Measurements from ENCODE around the gene MAP4K3.

Gene MAP4K3

DNA sequence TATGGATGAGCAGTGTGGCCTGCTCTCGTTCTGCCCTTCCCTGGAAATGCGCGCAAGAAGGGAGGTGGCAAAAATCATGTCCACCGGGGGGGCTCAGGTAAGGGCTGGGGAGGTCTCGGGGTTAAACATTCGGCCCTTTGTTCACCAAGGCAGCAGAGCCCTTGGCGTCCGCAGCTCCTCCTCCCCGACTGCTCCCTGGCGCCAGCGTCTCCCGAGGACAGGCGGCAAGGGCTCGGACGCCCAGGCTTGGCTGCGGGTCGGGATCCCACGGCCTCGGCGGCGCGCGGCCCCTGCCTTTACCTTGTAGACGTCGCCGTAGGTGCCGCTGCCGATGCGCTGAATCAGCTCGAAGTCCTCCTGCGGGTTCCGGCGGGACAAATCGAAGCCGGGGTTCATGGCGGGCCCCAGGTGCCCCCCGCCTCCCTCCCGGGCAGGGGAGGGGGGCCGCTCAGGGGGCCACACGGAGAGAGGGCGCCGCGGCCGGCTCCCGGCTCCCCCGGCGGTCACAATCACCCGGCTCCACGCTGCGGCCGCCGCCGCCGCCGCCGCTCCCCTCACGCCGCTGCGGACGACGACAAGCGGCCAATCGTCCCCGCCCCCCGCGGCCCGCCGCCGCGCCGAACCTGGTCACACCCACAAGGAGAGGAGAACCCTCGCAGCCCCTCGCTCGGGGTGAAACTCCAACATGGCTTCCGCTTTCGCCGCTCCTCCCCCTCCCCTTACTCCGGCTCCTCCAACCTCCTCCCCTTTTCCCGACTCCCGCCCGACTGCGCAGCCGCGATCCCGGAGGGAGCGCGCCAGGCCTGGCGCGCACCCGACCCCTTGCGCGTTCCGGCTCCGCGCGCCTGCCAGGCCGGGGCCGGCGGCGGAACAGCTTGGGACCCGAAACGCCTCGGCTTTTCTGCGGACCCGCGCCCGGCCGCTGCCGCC, at the start of gene MAP4K3:
Gene MAP4K3 (minus strand): TSS at position 694 of the 930 bp plus-strand sequence. CDS start 298 bp downstream, at position 396.
- peaks cover 16% of the 10 kb centered on the region for H3K79me2 ChIP-seq

DNA sequence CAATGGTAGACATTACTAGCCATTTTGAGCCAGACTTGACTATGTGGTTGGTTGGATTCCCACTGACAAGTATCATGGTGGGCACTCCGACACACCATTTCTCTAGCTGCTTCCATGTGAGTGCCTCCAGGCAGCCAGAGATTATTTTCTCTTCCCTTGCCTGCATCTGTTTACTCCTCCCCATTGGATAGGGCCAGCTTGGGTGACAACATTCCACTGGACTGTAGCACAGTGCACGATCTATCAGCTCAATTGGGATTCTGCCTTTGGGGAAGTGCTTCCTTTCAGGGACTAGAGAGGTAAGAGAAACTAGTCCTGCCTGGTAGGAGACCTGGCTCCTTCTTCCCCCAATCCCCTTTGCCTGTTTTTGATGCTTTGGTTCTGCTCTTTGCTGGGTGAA, 49.0 kb upstream of the MAP4K3 start:
- Histone ChIP-seq H3K9ac (no peak overlapping the region), H3K79me2 (no peaks in the 10 kb centered on the region), H3K27ac (no peak overlapping the region), H3K27me3 (ENCODE audit: control insufficient read depth, insufficient read depth, low read length) (no peaks in the 10 kb centered on the region), H3K9me3 (ENCODE audit: control insufficient read depth, low read length) (no peaks in the 10 kb centered on the region), H3K4me3 (ENCODE audit: low read depth, low read length) (no peak overlapping the region), H3K4me1 (no peaks in the 10 kb centered on the region), H3K36me3 (ENCODE audit: control insufficient read depth, insufficient read depth, low read length) (no peaks in the 10 kb centered on the region), H2AFZ (no peak overlapping the region), H3K4me2 (ENCODE audit: low read length) (no peak overlapping the region)
- no peak for TF ChIP-seq CTCF (IDR thresholded peaks at IDR 0.05)

More for the DNA sequence above, at the start of gene MAP4K3:
- Histone ChIP-seq H3K27ac (peak within 1 kb of the TSS; percentile 88), H3K9me3 (ENCODE audit: control insufficient read depth, low read length) (no peaks in the 10 kb centered on the region), H3K4me2 (ENCODE audit: low read length) (peak within 1 kb of the TSS; percentile 97), H3K4me1 (peaks cover 10% of the 10 kb centered on the region), H3K4me3 (ENCODE audit: low read depth, low read length) (peak within 1 kb of the TSS; percentile 72), H3K36me3 (ENCODE audit: control insufficient read depth, insufficient read depth, low read length) (no peaks in the 10 kb centered on the region), H3K9ac (peak within 1 kb of the TSS; percentile 6), H2AFZ (peak within 1 kb of the TSS; percentile 76), H3K27me3 (ENCODE audit: control insufficient read depth, insufficient read depth, low read length) (no peaks in the 10 kb centered on the region)
- no peak for TF ChIP-seq CTCF (IDR thresholded peaks at IDR 0.05)

DNA sequence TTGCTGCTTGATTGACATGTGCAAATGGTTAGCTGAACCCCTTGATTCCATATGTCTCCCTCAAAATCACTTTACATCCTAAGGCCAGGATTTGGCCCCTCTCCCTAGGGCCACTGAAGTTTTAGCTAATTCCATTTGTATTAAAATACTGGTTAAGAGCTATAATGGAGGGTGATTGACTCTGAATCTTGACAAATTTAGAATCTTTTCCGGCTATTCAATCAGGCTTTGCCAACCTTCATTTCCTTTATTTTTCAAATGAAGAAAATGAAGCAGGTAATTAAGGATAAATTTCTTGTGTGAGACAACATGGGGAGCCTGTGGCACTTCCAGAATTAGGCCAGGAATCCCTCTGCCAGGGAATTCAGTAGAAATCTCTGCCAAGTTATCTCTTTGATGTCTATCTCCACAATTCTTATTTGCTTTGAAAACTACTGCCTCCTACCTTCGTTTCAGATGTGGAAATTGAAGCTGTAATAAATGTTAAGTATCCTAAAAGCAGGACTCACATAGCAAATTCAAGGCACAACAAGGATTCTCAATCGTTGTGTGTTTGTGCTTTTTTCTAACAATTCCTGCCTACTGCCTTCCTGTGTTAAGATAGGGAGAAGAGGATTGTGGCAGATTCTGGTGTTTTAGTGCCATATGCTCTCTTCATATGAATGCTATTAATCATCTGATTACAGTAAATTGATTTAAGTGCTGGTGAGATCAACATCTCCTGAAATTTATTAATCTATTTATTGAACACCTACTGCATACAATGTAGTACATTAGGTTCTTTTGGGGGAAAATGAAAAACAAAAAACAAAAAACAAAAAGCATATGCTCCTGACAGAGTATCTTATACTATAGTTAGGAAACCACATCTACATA, 47.8 kb upstream of the MAP4K3 start:
- H3K9ac ChIP-seq: no peak overlapping the region
- H3K4me1 ChIP-seq: no peaks in the 10 kb centered on the region
- no peak overlapping the region for H2AFZ ChIP-seq
- H3K4me3 ChIP-seq (ENCODE audit: low read depth, low read length): no peak overlapping the region
- no peaks in the 10 kb centered on the region for H3K27me3 ChIP-seq (ENCODE audit: control insufficient read depth, insufficient read depth, low read length)
- no peak overlapping the region for H3K4me2 ChIP-seq (ENCODE audit: low read length)
- TF ChIP-seq CTCF (IDR thresholded peaks at IDR 0.05): no peak
- no peaks in the 10 kb centered on the region for H3K36me3 ChIP-seq (ENCODE audit: control insufficient read depth, insufficient read depth, low read length)
- H3K79me2 ChIP-seq: no peaks in the 10 kb centered on the region
- no peaks in the 10 kb centered on the region for H3K9me3 ChIP-seq (ENCODE audit: control insufficient read depth, low read length)
- no peak overlapping the region for H3K27ac ChIP-seq

- Histone ChIP-seq H3K36me3 (ENCODE audit: control insufficient read depth, insufficient read depth, low read length) (no peaks in the 10 kb centered on the region), H3K9me3 (ENCODE audit: control insufficient read depth, low read length) (no peaks in the 10 kb centered on the region), H3K27ac (no peak overlapping the region), H3K4me3 (ENCODE audit: low read depth, low read length) (no peak overlapping the region), H2AFZ (no peak overlapping the region), H3K79me2 (no peaks in the 10 kb centered on the region), H3K27me3 (ENCODE audit: control insufficient read depth, insufficient read depth, low read length) (no peaks in the 10 kb centered on the region), H3K4me2 (ENCODE audit: low read length) (no peak overlapping the region), H3K9ac (no peak overlapping the region), H3K4me1 (no peaks in the 10 kb centered on the region)
- no peak for TF ChIP-seq CTCF (IDR thresholded peaks at IDR 0.05)
These were observed 47.1 kb upstream of the MAP4K3 start for GRCh38 chr2:39484206-39484605.

All from parathyroid adenoma (tissue), 2 donors.